HG03108 (cell line): ENCODE results near the gene STPG2.

Experiments
- ATAC-seq: cut with Tn5 transposase; IDR thresholded peaks from one replicate; pipeline ENCODE4 v1.9.1; 2021; ENCODE audit warnings: moderate library complexity; ENCODE audit not compliant: unreplicated experiment

The STPG2 gene

GRCh38 chr4:97525236-97525635, 618.0 kb downstream of the STPG2 start:
- ATAC-seq = no peak

- ATAC-seq = no peak
Observed at GRCh38 chr4:97517939-97518338, 625.3 kb downstream of the STPG2 start.

GRCh38 chr4:97513917-97514316, 629.4 kb downstream of the STPG2 start:
- no peak for ATAC-seq
